HL-60/S4 treated with retinoic acid at 250 ng/mL for 4 days and 3 days (cell line): ENCODE data around the gene CCDC102A.
"Not testable (repeated sequence)": the region's sequence is repeated elsewhere in the genome, so short reads cannot be mapped to it uniquely, and the experiment has no call there.

ENCODE experiments used
- in situ Hi-C: fragments of 300-500 bp; cut with MboI; formaldehyde crosslinking; loops from 2 replicates; pipeline ENCODE4 v1.7.0; 2022; ENCODE audit warnings: low sequenced_read_pairs

Gene CCDC102A

GRCh38 chr16:57565461-57565860 is 29.1 kb upstream of the CCDC102A start:
- in situ Hi-C loops: no loop called here

- in situ Hi-C loops: no loop called here
These were observed 28.4 kb upstream of the CCDC102A start for GRCh38 chr16:57564571-57565270.

GRCh38 chr16:57563761-57564160 is 27.4 kb upstream of the CCDC102A start:
- in situ Hi-C loops: no loop called here

GRCh38 chr16:57563487-57563750 is 27.0 kb upstream of the CCDC102A start:
- in situ Hi-C loops: no loop called here

GRCh38 chr16:57562669-57563486 is 26.5 kb upstream of the CCDC102A start:
- in situ Hi-C loops: no loop called here

- in situ Hi-C loops: no loop called here
These were observed 25.7 kb upstream of the CCDC102A start for GRCh38 chr16:57562066-57562465.

- in situ Hi-C loops: no loop called here
These were observed 22.9 kb upstream of the CCDC102A start for GRCh38 chr16:57559072-57559790.

GRCh38 chr16:57556941-57557541 is 20.7 kb upstream of the CCDC102A start:
- in situ Hi-C loops: no loop called here

- in situ Hi-C loops: no loop called here
These were observed 19.5 kb upstream of the CCDC102A start for GRCh38 chr16:57555831-57556230.

- in situ Hi-C loops: no loop called here
These were observed 14.7 kb upstream of the CCDC102A start for GRCh38 chr16:57551057-57551456.

GRCh38 chr16:57549730-57550129 is 13.4 kb upstream of the CCDC102A start:
- in situ Hi-C loops: no loop called here

GRCh38 chr16:57548408-57548807 is 12.0 kb upstream of the CCDC102A start:
- in situ Hi-C loops: no loop called here

- in situ Hi-C loops: not testable (repeated sequence)
These were observed 11.2 kb upstream of the CCDC102A start for GRCh38 chr16:57547524-57547923.

GRCh38 chr16:57544124-57544653 is 7.8 kb upstream of the CCDC102A start:
- in situ Hi-C loops: no loop called here

GRCh38 chr16:57541754-57542435 is 5.5 kb upstream of the CCDC102A start:
- in situ Hi-C loops: no loop called here

- in situ Hi-C loops: no loop called here
These were observed 4.8 kb upstream of the CCDC102A start for GRCh38 chr16:57540906-57541753.

GRCh38 chr16:57540387-57540786 is 4.0 kb upstream of the CCDC102A start:
- in situ Hi-C loops: no loop called here

GRCh38 chr16:57539072-57539796 is 2.9 kb upstream of the CCDC102A start:
- in situ Hi-C loops: no loop called here

GRCh38 chr16:57538235-57538721 is 1.9 kb upstream of the CCDC102A start:
- in situ Hi-C loops: no loop called here
